NB4 (cell line): ENCODE results near the gene RHOT1.

Experiments
- DNase-seq: peaks from one replicate; pipeline ENCODE4 v3.0.0; 2010; ENCODE audit warnings: low read depth
- H3K4me3 ChIP-seq: one replicate; pipeline ENCODE4 v1.5.1; 2011; ENCODE audit warnings: mild to moderate bottlenecking, low read depth, low read length, moderate library complexity
- MYC ChIP-seq: IDR thresholded peaks from 2 replicates; pipeline ENCODE4 v1.6.1; 2011; ENCODE audit warnings: low read depth, low read length
- POLR2A ChIP-seq: IDR thresholded peaks from 2 replicates; pipeline ENCODE4 v1.6.1; 2011; ENCODE audit warnings: mild to moderate bottlenecking; ENCODE audit not compliant: insufficient read length; ENCODE audit errors: extremely low read depth
- TF ChIP-seq, protein P1 (sequence below): IDR thresholded peaks from 2 replicates; pipeline ENCODE4 v1.6.1; 2011; ENCODE audit warnings: low read depth, low read length
- TF ChIP-seq, protein P2 (sequence below): IDR thresholded peaks from one replicate; pipeline ENCODE4 v1.5.1; 2012; ENCODE audit warnings: low read depth, low read length

Gene RHOT1

DNA sequence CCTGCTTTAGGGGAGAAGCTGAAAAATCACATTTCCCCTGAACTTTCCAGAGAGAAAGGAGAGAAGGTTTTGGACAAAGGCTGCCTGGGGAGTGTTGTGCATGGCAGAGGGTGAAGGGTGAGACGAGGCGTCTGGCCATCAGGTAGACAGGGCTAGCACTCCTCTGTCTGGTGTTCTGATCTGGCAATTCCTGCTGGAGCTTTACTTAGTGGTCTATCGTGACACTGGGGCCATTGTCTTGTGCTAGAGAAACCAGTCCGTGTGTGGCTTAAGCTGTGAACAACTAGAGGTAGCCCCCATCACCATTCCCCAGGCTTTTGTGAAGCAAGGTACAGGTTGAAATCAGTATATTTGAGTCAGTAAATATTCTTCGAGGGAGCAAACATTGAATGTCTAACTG lies 131.8 kb downstream of the RHOT1 start:
- TF ChIP-seq POLR2A, result no peak
- TF ChIP-seq, protein P1, sequence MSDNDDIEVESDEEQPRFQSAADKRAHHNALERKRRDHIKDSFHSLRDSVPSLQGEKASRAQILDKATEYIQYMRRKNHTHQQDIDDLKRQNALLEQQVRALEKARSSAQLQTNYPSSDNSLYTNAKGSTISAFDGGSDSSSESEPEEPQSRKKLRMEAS, result no peak
- TF ChIP-seq, protein P2, sequence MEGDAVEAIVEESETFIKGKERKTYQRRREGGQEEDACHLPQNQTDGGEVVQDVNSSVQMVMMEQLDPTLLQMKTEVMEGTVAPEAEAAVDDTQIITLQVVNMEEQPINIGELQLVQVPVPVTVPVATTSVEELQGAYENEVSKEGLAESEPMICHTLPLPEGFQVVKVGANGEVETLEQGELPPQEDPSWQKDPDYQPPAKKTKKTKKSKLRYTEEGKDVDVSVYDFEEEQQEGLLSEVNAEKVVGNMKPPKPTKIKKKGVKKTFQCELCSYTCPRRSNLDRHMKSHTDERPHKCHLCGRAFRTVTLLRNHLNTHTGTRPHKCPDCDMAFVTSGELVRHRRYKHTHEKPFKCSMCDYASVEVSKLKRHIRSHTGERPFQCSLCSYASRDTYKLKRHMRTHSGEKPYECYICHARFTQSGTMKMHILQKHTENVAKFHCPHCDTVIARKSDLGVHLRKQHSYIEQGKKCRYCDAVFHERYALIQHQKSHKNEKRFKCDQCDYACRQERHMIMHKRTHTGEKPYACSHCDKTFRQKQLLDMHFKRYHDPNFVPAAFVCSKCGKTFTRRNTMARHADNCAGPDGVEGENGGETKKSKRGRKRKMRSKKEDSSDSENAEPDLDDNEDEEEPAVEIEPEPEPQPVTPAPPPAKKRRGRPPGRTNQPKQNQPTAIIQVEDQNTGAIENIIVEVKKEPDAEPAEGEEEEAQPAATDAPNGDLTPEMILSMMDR, result no peak
- no peak for TF ChIP-seq MYC
- H3K4me3 ChIP-seq, result no peak overlapping the region
- DNase-seq, result no peak

DNA sequence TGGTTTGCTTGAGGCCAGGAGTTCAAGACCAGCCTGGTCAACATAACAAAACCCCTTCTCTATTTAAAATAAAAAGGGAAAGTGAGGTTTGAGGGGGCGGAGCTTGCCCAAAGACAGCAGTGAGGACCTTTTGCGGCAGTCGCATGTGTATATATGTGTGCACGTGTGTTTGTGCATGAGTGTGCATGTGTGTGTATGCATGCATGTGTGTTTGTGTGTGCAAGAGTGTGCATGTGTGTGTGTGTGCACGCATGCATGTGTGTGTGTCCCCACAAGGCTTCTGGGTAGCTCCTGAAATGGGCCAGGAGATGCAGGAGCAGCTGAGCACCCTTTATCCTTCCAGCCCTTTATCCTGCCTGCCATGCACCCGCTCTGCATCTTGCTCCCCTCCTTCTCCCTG lies 132.3 kb downstream of the RHOT1 start:
- no peak for DNase-seq
- no peak overlapping the region for H3K4me3 ChIP-seq
- TF ChIP-seq MYC (no peak), POLR2A (no peak)
- TF ChIP-seq, protein P2, result no peak
- TF ChIP-seq, protein P1, result no peak
